ENCODE measurements around the gene PHACTR1. TPM values are rescaled to one million over a fixed set of nuclear protein-coding genes. Genes with fewer than 3 reads are reported as not detected.

PHACTR1 gene
- total RNA-seq, 1 experiment from 2014 or later, result not detected

DNA sequence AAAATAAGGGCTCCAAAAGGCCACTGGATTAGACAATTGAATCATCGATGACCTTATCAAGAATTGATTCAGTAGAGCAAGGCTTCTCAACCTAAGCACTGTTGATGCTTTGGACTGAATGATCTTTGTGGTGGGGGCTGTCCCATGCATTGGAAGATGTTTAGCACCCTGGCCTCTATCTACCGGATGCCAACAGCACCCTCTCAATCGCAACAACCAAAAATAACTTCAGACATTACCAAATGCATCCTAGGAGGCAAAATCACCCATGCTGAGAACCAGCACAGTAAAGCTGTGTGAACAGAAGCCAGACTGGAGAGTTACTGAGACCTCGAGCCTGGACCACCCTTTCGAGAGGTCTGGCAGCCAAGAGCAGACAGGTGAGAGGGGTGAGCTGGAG, 544.3 kb downstream of the PHACTR1 start:
- Histone ChIP-seq H3K9me3 (ENCODE audit: low read length) (no peaks in the 10 kb centered on the region), H3F3A (ENCODE audit: low read length, unreplicated experiment) (no peaks in the 10 kb centered on the region), H3K4me2 (ENCODE audit: low read length) (no peak overlapping the region), H3K79me2 (ENCODE audit: low read length) (no peaks in the 10 kb centered on the region), H3K27ac (ENCODE audit: low read length) (no peak overlapping the region), H3K27me3 (ENCODE audit: low read length) (peaks cover 43% of the 10 kb centered on the region), H3K4me3 (ENCODE audit: low read length) (no peak overlapping the region), H3K9me2 (replicated peaks; ENCODE audit: low read length) (no peaks in the 10 kb centered on the region), H2AFZ (ENCODE audit: low read length) (no peak overlapping the region), H3K36me3 (ENCODE audit: low read depth, low read length) (no peaks in the 10 kb centered on the region), H3K9ac (ENCODE audit: low read length) (no peak overlapping the region), H3K4me1 (ENCODE audit: insufficient read depth, low read length) (no peaks in the 10 kb centered on the region), H4K20me1 (ENCODE audit: low read length) (no peaks in the 10 kb centered on the region)
- BruUV-seq (replicated peaks), result no TSS peak
- ChIA-PET POLR2A (ENCODE audit: unreplicated experiment) (no interaction called here), CTCF (no interaction called here)
- ATAC-seq, result no peak
- no peak for DNase-seq
- TF ChIP-seq, protein P1, sequence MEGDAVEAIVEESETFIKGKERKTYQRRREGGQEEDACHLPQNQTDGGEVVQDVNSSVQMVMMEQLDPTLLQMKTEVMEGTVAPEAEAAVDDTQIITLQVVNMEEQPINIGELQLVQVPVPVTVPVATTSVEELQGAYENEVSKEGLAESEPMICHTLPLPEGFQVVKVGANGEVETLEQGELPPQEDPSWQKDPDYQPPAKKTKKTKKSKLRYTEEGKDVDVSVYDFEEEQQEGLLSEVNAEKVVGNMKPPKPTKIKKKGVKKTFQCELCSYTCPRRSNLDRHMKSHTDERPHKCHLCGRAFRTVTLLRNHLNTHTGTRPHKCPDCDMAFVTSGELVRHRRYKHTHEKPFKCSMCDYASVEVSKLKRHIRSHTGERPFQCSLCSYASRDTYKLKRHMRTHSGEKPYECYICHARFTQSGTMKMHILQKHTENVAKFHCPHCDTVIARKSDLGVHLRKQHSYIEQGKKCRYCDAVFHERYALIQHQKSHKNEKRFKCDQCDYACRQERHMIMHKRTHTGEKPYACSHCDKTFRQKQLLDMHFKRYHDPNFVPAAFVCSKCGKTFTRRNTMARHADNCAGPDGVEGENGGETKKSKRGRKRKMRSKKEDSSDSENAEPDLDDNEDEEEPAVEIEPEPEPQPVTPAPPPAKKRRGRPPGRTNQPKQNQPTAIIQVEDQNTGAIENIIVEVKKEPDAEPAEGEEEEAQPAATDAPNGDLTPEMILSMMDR (conservative IDR thresholded peaks at IDR 0.05; ENCODE audit: low read depth, low read length), result no peak
- no peak for TF ChIP-seq EZH2phosphoT487 (IDR thresholded peaks at IDR 0.05; ENCODE audit: borderline replicate concordance, low read length)
- intact Hi-C loops (cut with micrococcal nuclease), result no loop called here

DNA sequence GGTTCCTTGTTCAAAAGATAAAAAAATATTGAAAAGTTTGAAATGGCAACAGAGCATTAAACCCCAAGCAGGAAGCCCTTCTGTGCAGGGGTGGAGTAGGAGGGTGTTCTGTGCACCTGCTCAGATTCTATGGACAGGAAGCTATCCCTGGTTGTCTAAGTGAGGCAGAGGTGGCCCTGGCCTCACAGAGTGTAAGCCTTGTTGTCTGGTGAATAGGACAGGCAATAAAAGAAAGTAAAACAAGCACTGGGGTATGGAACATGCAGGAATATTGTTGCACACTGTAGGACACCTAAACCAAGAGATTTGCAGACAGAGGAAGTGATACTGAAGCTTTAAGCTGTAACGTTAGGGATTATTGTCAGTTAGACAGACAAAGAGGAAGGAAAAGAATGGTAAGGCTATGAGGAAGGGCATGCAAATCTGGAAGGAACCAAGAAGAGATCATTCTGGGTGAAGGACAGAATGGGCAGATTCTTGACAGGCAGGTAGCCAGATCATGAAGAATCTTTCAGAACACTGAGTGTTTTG, 545.0 kb downstream of the PHACTR1 start:
- H3K4me1 ChIP-seq (ENCODE audit: insufficient read depth, low read length), result no peaks in the 10 kb centered on the region
- no peak overlapping the region for H3K27ac ChIP-seq (ENCODE audit: low read length)
- POLR2A ChIA-PET (ENCODE audit: unreplicated experiment), result no interaction called here
- intact Hi-C loops (cut with micrococcal nuclease), result no loop called here
- H3K79me2 ChIP-seq (ENCODE audit: low read length), result no peaks in the 10 kb centered on the region
- no peak overlapping the region for H3K9ac ChIP-seq (ENCODE audit: low read length)
- DNase-seq, result no peak
- H3K4me3 ChIP-seq (ENCODE audit: low read length), result no peak overlapping the region
- no peaks in the 10 kb centered on the region for H3K36me3 ChIP-seq (ENCODE audit: low read depth, low read length)
- no peaks in the 10 kb centered on the region for H3F3A ChIP-seq (ENCODE audit: low read length, unreplicated experiment)
- no peaks in the 10 kb centered on the region for H3K9me3 ChIP-seq (ENCODE audit: low read length)
- ATAC-seq, result no peak
- no peaks in the 10 kb centered on the region for H4K20me1 ChIP-seq (ENCODE audit: low read length)
- peaks cover 43% of the 10 kb centered on the region for H3K27me3 ChIP-seq (ENCODE audit: low read length)
- CTCF ChIA-PET, result no interaction called here
- no peak overlapping the region for H3K4me2 ChIP-seq (ENCODE audit: low read length)
- no peak overlapping the region for H2AFZ ChIP-seq (ENCODE audit: low read length)
- no peaks in the 10 kb centered on the region for H3K9me2 ChIP-seq (replicated peaks; ENCODE audit: low read length)
- BruUV-seq (replicated peaks), result no TSS peak
- TF ChIP-seq, protein P1 (conservative IDR thresholded peaks at IDR 0.05; ENCODE audit: low read depth, low read length), result no peak
- TF ChIP-seq EZH2phosphoT487 (IDR thresholded peaks at IDR 0.05; ENCODE audit: borderline replicate concordance, low read length) (no peak), EZH2 (IDR thresholded peaks at IDR 0.05; ENCODE audit: low read length, unreplicated experiment) (no peak)

DNA sequence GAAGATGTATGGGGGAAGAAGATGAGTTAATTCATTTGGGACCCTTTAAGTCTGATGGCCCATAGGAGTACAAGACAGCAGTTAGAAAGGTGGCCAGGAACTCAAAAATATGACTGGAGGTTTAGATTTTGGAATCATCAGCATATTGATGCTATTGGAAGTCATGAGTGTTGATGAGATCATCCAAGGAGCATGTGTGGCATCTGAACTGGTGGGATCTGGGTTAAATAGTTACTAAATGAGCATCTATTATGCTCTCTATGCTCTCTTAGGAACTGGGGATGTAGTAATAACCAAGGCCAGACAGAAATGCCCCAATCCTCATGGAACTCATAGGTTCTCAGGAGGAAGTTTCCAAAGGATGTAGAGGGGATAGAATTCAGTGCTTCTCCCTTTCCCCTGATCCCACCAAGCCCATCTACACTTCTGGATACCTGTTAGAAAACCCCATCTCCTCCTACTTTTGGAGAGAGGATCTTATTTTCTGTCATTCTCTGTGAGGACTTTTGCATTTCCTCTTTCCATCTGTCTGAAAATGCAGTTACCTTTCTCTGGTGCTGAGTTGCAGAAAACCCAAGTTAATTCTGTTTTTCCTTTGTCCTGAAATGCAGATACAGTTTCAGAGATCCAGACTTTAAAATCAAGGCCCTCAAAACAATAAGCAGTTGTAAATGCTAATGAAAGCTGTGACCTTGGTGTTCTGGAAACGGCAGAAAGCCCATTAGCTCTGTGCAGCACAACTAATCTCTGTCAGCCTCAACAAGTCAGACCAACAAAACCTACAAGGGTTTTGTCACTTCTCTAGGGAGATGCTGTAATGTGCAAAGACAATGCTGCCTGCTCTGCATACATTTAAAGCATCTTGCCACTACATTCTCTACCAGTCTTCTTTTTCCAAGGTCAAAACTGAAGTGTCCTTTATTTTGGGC, 546.0 kb downstream of the PHACTR1 start:
- Histone ChIP-seq H3K4me3 (ENCODE audit: low read length) (no peak overlapping the region), H3K4me1 (ENCODE audit: insufficient read depth, low read length) (no peaks in the 10 kb centered on the region), H3K9ac (ENCODE audit: low read length) (no peak overlapping the region), H2AFZ (ENCODE audit: low read length) (no peak overlapping the region), H3K4me2 (ENCODE audit: low read length) (no peak overlapping the region), H3K27me3 (ENCODE audit: low read length) (peaks cover 43% of the 10 kb centered on the region), H3K79me2 (ENCODE audit: low read length) (no peaks in the 10 kb centered on the region), H3K27ac (ENCODE audit: low read length) (no peak overlapping the region), H3K9me2 (replicated peaks; ENCODE audit: low read length) (no peaks in the 10 kb centered on the region), H3K36me3 (ENCODE audit: low read depth, low read length) (no peaks in the 10 kb centered on the region), H3F3A (ENCODE audit: low read length, unreplicated experiment) (no peaks in the 10 kb centered on the region), H4K20me1 (ENCODE audit: low read length) (no peaks in the 10 kb centered on the region), H3K9me3 (ENCODE audit: low read length) (no peaks in the 10 kb centered on the region)
- ChIA-PET CTCF (no interaction called here), POLR2A (ENCODE audit: unreplicated experiment) (no interaction called here)
- DNase-seq (no peak), ATAC-seq (no peak)
- TF ChIP-seq EZH2phosphoT487 (IDR thresholded peaks at IDR 0.05; ENCODE audit: borderline replicate concordance, low read length), result no peak
- TF ChIP-seq, protein P1 (conservative IDR thresholded peaks at IDR 0.05; ENCODE audit: low read depth, low read length), result no peak
- TF ChIP-seq EZH2 (IDR thresholded peaks at IDR 0.05; ENCODE audit: low read length, unreplicated experiment), result no peak
- BruUV-seq (replicated peaks), result no TSS peak
- intact Hi-C loops (cut with micrococcal nuclease), result no loop called here

Measured in PC-3 (cell line).